CD4-positive, alpha-beta T cell (primary cell): Measurements from ENCODE around the gene CACNA1E. TPM values are rescaled to one million over a fixed set of nuclear protein-coding genes. Genes with fewer than 3 reads are reported as not detected.

Source experiments
- ATAC-seq: fragments of 200-7000 bp; cut with Tn5 transposase; one replicate; pipeline ENCODE4 v1.10.0; 2022; ENCODE audit warnings: mild to moderate bottlenecking; ENCODE audit not compliant: poor library complexity
- CTCF ChIA-PET: fragments of 350-600 bp; sonication (Branson Sonifier 250); formaldehyde crosslinking; loops from one replicate; lab custom pipeline; 2021; ENCODE audit warnings: antibody characterized with exemption, inconsistent platforms; lab: Charles Lee
- POLR2A ChIA-PET: fragments of 350-600 bp; sonication (Branson Sonifier 250); formaldehyde crosslinking; loops from one replicate; lab custom pipeline; 2021; ENCODE audit warnings: antibody characterized with exemption, inconsistent platforms; lab: Charles Lee
- DNase-seq, 14 experiments: peaks; one replicate each; pipeline ENCODE4 v3.0.0-alpha.2; 2013 to 2020; ENCODE audit warnings: mixed read lengths in 2 of 14
- H3K27ac ChIP-seq, 2 donors: one replicate each; pipeline versions ENCODE4 v1.5.1 to v1.7.0; 2013; ENCODE audit warnings: low read length in 2 of 2, low read depth in 1 of 2, mild to moderate bottlenecking in 1 of 2
- H3K27me3 ChIP-seq, 2 experiments: 1 replicate in 1 of 2; 2 replicates in 1 of 2; pipeline versions ENCODE4 v1.6.1 to v1.7.0; 2013; ENCODE audit warnings: low read length in 2 of 2, control low read depth in 1 of 2, mild to moderate bottlenecking in 1 of 2, moderate library complexity in 1 of 2; ENCODE audit not compliant: insufficient read depth in 2 of 2, control insufficient read depth in 1 of 2
- H3K36me3 ChIP-seq: one replicate; pipeline ENCODE4 v1.6.1; 2013; ENCODE audit warnings: low read length, control low read depth; ENCODE audit not compliant: insufficient read depth
- H3K4me1 ChIP-seq: one replicate; pipeline ENCODE4 v1.6.1; 2013; ENCODE audit warnings: low read length, control low read depth; ENCODE audit not compliant: insufficient read depth
- H3K4me3 ChIP-seq: one replicate; pipeline ENCODE4 v1.5.1; 2013; ENCODE audit warnings: mild to moderate bottlenecking, low read length, moderate library complexity
- H3K9me3 ChIP-seq, 2 experiments: 1 replicate in 1 of 2; 2 replicates in 1 of 2; pipeline versions ENCODE4 v1.6.1 to v1.7.0; 2013; ENCODE audit warnings: low read length in 2 of 2, mild to moderate bottlenecking in 2 of 2, control low read depth in 1 of 2, moderate library complexity in 1 of 2; ENCODE audit not compliant: control insufficient read depth in 1 of 2, insufficient read depth in 1 of 2
- H3K27ac Mint-ChIP-seq: one replicate; pipeline ENCODE4 v1.8.0; 2020; ENCODE audit warnings: mixed read lengths
- H3K27me3 Mint-ChIP-seq: one replicate; pipeline ENCODE4 v1.8.0; 2021; ENCODE audit warnings: mixed read lengths
- H3K36me3 Mint-ChIP-seq: one replicate; pipeline ENCODE4 v1.8.0; 2021; ENCODE audit warnings: low read depth, mixed read lengths
- H3K4me1 Mint-ChIP-seq: one replicate; pipeline ENCODE4 v1.8.0; 2021; ENCODE audit warnings: low read depth, mixed read lengths
- H3K4me3 Mint-ChIP-seq: one replicate; pipeline ENCODE4 v1.8.0; 2020; ENCODE audit warnings: mild to moderate bottlenecking, mixed read lengths
- H3K9me3 Mint-ChIP-seq: one replicate; pipeline ENCODE4 v1.8.0; 2020; ENCODE audit warnings: mixed read lengths
- CTCF ChIP-seq: fragments of 200-600 bp; IDR thresholded peaks from one replicate; pipeline ENCODE4 v1.8.0; 2022; ENCODE audit warnings: antibody characterized with exemption, mild to moderate bottlenecking
- intact Hi-C, 2 experiments: fragments of 100-400 bp; cut with DNase I in 1 of 2; cut with micrococcal nuclease in 1 of 2; formaldehyde crosslinking; loops; one replicate each; pipeline versions ENCODE4 v1.15.1 to v1.9.0; 2023 to 2025; cut with DNase I, micrococcal nuclease
- total RNA-seq, 174 experiments: library from RNA in 2 of 174; stranded (reverse) in 2 of 174; gene quantifications; one replicate each; pipeline ENCODE4 v1.2.3 and lab custom pipeline; 2021 to 2026

Gene CACNA1E
- total RNA-seq, 2 experiments from 2014 or later = not detected

- Mint-ChIP-seq H3K27me3 (peaks cover 42% of the 10 kb centered on the region), H3K9me3 (no peaks in the 10 kb centered on the region)
- POLR2A ChIA-PET = no interaction called here
These were observed 14.6 kb downstream of the CACNA1E start for GRCh38 chr1:181497870-181498269.

GRCh38 chr1:181499825-181500224 lies 16.5 kb downstream of the CACNA1E start:
- CTCF ChIA-PET = no interaction called here
- POLR2A ChIA-PET = no interaction called here
- intact Hi-C loops = no loop called here

More at GRCh38 chr1:181497870-181498269, 14.6 kb downstream of the CACNA1E start:
- no peak for DNase-seq
- intact Hi-C loops = no loop called here
- no peak for TF ChIP-seq CTCF
- no peaks in the 10 kb centered on the region for H3K9me3 ChIP-seq
- H3K4me3 ChIP-seq = no peak overlapping the region
- ATAC-seq = no peak
- no peaks in the 10 kb centered on the region for H3K4me1 ChIP-seq
- peaks cover 7 to 10% of the 10 kb centered on the region in 2 experiments for H3K27me3 ChIP-seq
- H3K4me3 Mint-ChIP-seq = no peak overlapping the region
- H3K27ac Mint-ChIP-seq = no peak overlapping the region
- H3K27ac ChIP-seq = no peak overlapping the region
- no peaks in the 10 kb centered on the region for H3K36me3 Mint-ChIP-seq
- H3K4me1 Mint-ChIP-seq = no peaks in the 10 kb centered on the region
- no peaks in the 10 kb centered on the region for H3K36me3 ChIP-seq
- CTCF ChIA-PET = no interaction called here

DNA sequence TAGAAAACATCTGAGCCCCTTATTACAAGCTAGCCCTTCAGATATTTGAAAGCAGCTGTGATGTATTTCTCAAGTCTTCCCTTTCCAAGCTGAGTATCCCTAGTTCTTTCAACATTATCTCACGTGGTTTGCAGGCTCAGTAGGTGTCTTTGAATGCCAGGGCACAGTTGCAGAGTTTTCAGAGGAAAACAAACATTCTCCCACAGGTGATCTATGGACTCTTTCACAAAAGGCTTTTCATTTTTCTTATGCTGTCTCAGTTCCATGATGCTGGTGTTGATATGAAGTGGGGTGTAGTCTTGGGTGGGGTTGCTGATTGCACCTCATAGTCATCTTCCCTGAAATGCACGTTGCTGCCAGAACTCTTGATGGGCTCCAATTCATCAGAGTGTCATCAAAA lies 17.3 kb downstream of the CACNA1E start:
- peaks cover 27% of the 10 kb centered on the region for H3K27me3 Mint-ChIP-seq

More at GRCh38 chr1:181499825-181500224, 16.5 kb downstream of the CACNA1E start:
- Histone ChIP-seq H3K4me3 (no peak overlapping the region), H3K9me3 (no peaks in the 10 kb centered on the region), H3K27ac (no peak overlapping the region), H3K27me3 (peaks cover 7 to 10% of the 10 kb centered on the region in 2 experiments), H3K4me1 (no peaks in the 10 kb centered on the region), H3K36me3 (no peaks in the 10 kb centered on the region)
- H3K27me3 Mint-ChIP-seq = peaks cover 32% of the 10 kb centered on the region
- no peak for DNase-seq
- no peak for TF ChIP-seq CTCF
- H3K36me3 Mint-ChIP-seq = no peaks in the 10 kb centered on the region
- H3K4me3 Mint-ChIP-seq = no peak overlapping the region
- no peak overlapping the region for H3K27ac Mint-ChIP-seq
- no peaks in the 10 kb centered on the region for H3K9me3 Mint-ChIP-seq
- no peaks in the 10 kb centered on the region for H3K4me1 Mint-ChIP-seq
- no peak for ATAC-seq

More for the DNA sequence above, 17.3 kb downstream of the CACNA1E start:
- Mint-ChIP-seq H3K4me3 (no peak overlapping the region), H3K36me3 (no peaks in the 10 kb centered on the region), H3K4me1 (no peaks in the 10 kb centered on the region), H3K9me3 (no peaks in the 10 kb centered on the region), H3K27ac (no peak overlapping the region)
- DNase-seq (no peak), ATAC-seq (no peak)
- no peak for TF ChIP-seq CTCF
- POLR2A ChIA-PET = no interaction called here
- Histone ChIP-seq H3K36me3 (no peaks in the 10 kb centered on the region), H3K9me3 (no peaks in the 10 kb centered on the region), H3K4me3 (no peak overlapping the region), H3K4me1 (no peaks in the 10 kb centered on the region), H3K27ac (no peak overlapping the region), H3K27me3 (peaks cover 7 to 10% of the 10 kb centered on the region in 2 experiments)
- intact Hi-C loops = no loop called here
- CTCF ChIA-PET = no interaction called here
